A673 (cell line): ENCODE results near the gene SSUH2.

ENCODE experiments used
- CTCF ChIP-seq: fragments of 300-800, 200-600 bp; sonication (generic); conservative IDR thresholded peaks from 2 replicates; pipeline ENCODE4 v1.5.1; 2017; ENCODE audit warnings: low read depth, mild to moderate bottlenecking, antibody characterized with exemption, low read length, moderate library complexity, mixed read lengths
- EZH2 ChIP-seq: fragments of 200-600 bp; sonication (generic); IDR thresholded peaks from 2 replicates; pipeline ENCODE4 v1.6.1; 2017; ENCODE audit warnings: borderline replicate concordance, low read depth, mild to moderate bottlenecking, mixed read lengths, antibody characterized with exemption, low read length; ENCODE audit not compliant: poor library complexity, severe bottlenecking

- TF ChIP-seq CTCF (no peak), EZH2 (no peak)
Measured at GRCh38 chr3:8573342-8573926, 71.2 kb downstream of the SSUH2 start.
